NK-92 (cell line): ENCODE measurements around the gene STAM.
"Not testable (repeated sequence)": the region's sequence is repeated elsewhere in the genome, so short reads cannot be mapped to it uniquely, and the experiment has no call there.

ENCODE experiments used
- DNase-seq: peaks from one replicate; lab custom pipeline; 2025; ENCODE audit not compliant: unreplicated experiment; lab: John Stamatoyannopoulos, UW

The STAM gene

DNA sequence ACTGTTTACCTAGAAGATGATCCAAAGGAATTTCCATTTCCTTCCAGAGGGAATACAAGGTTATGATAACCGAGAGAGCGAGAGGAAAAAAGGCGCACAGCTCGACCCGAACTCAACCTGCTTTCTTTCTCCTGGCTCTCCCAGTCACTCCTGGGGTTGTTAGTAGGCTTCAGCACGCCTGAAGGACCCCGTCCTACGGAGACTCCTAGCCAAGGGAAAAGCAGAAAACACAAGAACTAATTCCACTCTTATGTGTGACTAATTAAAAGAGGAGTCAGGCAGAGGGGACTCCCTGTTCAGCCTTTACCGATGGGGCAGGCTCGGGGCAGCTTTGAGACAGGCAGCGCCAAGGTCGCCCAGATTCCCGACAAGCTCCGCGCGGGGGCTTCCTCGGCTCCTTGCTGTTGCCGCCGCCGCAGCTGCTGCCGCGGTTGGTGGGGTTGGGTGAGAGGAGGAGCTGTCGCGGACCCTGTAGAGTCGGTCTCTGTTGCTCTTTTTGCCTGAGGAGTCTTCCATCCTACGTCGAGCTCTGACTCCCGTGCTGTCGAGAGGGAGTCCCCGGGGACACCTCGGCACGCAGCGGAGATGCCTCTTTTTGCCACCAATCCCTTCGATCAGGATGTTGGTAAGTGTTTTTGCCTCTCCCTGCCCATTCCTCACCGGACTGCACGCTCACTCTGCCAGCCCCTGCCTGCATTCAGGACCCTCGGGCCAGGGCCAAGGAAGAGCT lies at the start of gene STAM:
STAM (plus strand) TSS at position 397 of the 730 bp plus-strand sequence; CDS start at position 586, 189 bp downstream.
- DNase-seq = peak; percentile 61

DNA sequence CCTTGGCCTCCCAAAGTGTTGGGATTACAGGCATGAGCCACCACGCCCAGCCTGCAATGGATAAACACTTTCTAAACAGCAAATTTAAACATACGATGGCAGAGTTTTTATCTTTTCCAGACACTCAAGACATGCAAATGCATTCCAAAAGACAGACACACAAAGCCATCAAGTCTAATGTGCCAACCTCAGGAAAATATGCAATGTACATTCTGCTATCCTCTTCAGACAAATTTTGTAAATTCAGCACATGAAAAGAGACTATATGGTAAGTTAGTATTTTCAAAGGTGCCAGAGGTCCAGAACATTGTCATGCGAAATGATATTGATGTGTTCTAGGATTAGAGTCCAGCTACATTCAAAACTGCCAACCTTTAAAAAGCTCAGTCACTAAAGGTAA lies 46.6 kb upstream of the STAM start:
- no peak for DNase-seq

GRCh38 chr10:17599089-17599488 lies 44.9 kb upstream of the STAM start:
- no peak for DNase-seq

GRCh38 chr10:17605936-17606335 lies 38.0 kb upstream of the STAM start:
- no peak for DNase-seq

DNA sequence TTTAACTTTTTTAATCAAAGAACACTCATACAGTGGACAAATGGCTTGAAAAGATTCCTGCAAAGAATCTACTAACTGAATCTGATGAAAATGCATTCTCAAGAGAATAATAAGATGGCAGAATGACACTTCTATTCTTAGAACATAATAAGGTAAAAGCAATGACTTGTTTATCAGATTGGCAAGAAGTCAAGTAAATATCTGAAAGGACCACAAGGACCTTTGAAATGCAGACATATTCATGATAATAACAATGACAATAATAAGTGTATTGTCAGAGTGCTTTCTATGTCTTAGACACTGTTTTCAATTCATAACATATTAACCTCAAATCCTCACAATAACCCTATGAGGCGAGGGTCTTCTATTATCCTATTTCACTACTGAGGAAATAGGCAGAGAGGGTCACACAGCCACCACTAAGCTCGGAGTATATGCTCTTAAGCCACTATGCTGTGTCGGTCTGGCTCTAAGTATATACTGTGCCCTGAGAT lies 37.4 kb upstream of the STAM start:
- no peak for DNase-seq

- DNase-seq = no peak
Measured at GRCh38 chr10:17607060-17607459, 36.9 kb upstream of the STAM start.

DNA sequence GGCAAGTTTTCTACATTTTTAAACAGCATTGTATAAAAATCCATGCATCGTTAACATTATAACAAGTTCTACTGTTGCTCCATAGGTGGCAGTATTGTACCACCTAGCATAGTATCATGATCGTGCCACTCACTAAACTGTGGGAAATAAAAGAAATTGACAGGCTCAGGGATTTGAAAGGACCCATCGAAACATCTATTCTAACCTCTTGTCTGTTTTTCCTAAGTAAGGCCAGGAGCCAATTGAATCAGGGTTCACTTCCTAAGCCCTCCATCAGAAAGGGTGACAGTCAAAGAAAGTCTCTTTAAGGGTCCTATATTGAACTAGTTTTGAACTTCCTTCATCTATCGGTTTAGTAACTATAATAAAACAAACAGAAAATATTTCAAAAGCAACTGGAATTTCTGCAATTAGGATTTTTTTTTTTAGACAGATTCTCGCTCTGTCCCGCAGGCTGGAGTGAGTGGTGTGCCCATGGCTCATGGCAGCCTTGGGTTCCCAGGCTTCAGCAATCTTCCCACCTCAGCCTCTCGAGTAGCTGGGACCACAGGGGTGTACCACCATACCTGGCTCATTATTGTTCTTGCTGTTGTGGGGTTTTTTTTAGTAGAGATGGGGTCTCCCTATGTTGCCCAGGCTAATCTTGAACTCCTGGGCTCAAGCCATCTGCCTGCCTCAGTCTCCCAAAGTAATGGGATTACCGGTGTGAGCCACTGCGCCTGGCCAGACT lies 36.2 kb upstream of the STAM start:
- DNase-seq = no peak

- no peak for DNase-seq
Measured at GRCh38 chr10:17609523-17610079, 34.4 kb upstream of the STAM start.

DNA sequence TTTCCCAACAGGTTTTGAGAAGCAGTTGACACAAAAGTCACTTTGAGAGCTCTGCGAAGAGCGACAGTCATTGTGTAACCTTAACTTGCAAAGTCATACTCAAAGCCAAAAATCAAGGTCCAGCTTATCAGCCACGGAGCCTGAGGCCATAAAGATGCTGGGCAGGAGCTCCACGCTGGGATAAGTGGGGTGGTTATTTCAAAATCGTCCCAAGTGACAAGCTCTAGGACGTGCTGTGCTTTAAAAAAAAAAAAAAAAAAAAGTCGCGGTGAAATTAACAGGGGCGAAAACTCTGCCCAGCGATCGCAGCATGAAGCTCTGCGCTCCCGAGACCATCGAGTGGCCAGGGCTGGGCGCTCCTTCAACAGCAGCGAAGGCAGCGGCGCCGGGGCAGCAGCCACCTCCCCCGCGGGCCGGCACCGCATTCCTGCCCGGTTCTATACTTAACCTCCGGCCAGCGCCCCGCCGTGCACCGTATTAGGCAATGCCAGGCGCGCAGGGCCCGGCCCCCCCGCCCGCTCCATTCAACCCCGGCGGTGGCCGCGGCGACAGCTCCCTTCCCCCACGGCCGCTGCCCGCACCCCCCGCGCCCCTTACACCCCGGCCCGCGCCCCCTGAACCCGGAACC lies 27.4 kb upstream of the STAM start:
- DNase-seq = no peak

DNA sequence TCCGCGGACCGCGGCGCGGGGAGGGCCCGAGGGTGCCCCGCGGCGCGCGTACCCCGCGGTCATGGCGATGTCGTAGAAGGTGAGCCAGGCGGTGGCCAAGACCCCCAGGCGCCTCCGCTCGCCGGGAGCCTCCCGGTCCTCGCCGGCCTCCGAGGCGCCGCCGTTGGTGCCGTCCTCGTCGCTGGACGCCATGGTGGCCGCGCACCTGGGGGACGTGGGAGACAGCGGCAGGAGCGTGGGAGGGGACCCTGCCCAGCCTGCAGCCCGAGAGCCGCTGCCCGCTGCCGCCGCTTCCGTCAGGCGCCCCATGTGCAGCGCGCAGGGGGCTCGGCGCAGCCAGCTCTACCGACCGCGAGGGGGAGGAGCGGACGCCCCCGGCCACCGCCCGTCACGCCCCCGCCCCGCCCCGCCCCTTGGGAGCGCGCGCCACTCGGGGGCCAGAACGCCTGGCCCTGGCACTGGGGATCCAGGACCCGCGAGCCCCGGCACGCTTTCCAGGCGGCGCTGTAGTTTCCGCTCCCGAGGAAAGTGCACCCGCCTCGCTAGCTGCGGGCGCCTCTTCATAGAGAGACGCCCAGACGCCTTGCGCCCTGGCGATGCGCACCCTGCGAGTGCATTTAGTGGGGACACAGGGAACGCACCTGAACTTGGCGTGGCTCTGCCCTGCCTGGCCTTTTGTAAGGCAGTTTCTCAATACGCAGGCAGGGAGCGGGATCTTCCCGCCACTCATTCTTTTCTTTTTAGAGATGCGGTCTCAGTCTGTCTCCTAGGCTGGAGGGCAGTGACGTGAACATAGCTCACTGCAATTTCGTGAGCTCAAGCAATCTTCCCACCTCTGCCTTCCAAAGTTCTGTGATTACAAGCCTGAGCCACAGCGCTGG lies 26.7 kb upstream of the STAM start, which contains the start of gene HACD1:
HACD1 (minus strand) TSS at position 344 of the 881 bp plus-strand sequence; CDS start at position 309, 35 bp downstream.
- DNase-seq = no peak

GRCh38 chr10:17622061-17622460 lies 21.9 kb upstream of the STAM start:
- no peak for DNase-seq

GRCh38 chr10:17624996-17625395 lies 19.0 kb upstream of the STAM start:
- DNase-seq = no peak

- no peak for DNase-seq
Measured at GRCh38 chr10:17626656-17627055, 17.3 kb upstream of the STAM start.

- not testable (repeated sequence) for DNase-seq
Measured at GRCh38 chr10:17632590-17632989, 11.4 kb upstream of the STAM start.

- DNase-seq = no peak
Measured at GRCh38 chr10:17633353-17633752, 10.6 kb upstream of the STAM start.

- no peak for DNase-seq
Measured at GRCh38 chr10:17637869-17638268, 6.1 kb upstream of the STAM start.

DNA sequence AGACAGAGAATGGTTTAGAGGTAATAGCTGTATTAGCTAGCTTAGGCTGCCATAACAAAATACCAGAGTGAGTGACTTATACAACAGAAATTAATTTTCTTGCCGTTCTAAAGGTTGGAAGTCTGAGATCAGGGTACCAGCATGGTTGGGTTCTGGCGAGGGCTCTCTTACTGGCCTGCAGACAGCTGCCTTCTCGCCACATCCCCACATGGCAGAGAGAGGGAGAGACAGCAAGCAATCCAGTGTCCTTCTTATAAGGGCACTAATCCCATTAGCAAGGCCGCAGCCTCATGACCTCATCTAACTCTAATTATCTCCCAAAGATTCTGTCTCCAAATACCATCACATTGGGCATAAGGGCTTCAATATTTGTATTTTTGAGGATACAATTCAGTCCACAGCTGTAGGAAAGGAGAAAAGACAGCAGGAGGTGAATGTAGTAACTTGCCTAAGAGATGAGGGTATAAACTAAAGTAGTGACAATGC lies 3.6 kb upstream of the STAM start:
- DNase-seq = no peak

DNA sequence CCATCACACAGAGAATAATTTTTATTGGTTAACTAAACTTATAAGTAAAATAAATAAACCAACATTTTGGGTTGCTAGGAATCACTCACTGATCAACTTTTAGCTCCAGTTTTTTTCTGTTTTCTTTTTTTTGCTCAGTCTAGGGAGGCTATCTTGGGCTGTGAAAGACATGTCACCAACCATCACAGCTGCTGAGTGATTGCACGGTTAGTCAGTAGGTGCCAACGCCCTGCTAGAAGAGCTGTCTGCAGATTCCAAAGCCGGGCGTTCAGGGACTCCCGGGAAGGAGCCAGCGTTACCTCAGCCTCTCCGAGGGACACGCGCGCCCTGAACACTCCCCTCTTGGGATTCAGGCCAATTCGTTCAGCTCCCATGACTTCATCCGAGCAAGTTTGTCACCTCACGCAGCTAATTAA lies 604 bp upstream of the STAM start:
- DNase-seq = no peak

GRCh38 chr10:17644485-17644943 lies 563 bp downstream of the STAM start:
- DNase-seq = no peak
